ENCODE measurements around the gene IL1R2. TPM values are rescaled to one million over a fixed set of nuclear protein-coding genes. Genes with fewer than 3 reads are reported as not detected.

IL1R2 gene
- 0.46 TPM in 1 of 2 replicates, not detected in the other for total RNA-seq

GRCh38 chr2:101991721-101992145, at the start of gene IL1R2:
TSS of gene IL1R2 (plus strand) at chr2:101991960. CDS start at chr2:102008576, 16,616 bp downstream.

Other genes starting within 250 kb of the IL1R2 start
- gene IL1R1, start 150.8 kb downstream of the IL1R2 start, total RNA-seq, result 0.65 and 2.4 TPM in 2 replicates
- under 0.01 and 0.15 TPM in 2 replicates for gene IL1RL2, start 195.1 kb downstream of the IL1R2 start, total RNA-seq